CD8-positive, alpha-beta memory T cell (primary cell): ENCODE measurements around the gene CYTH2. TPM values are rescaled to one million over a fixed set of nuclear protein-coding genes. Genes with fewer than 3 reads are reported as not detected.
"Not testable (repeated sequence)": the region's sequence is repeated elsewhere in the genome, so short reads cannot be mapped to it uniquely, and the experiment has no call there.

Source experiments
- CTCF ChIA-PET: fragments of 350-600 bp; sonication (Branson Sonifier 250); formaldehyde crosslinking; loops from one replicate; lab custom pipeline; 2021; ENCODE audit warnings: antibody characterized with exemption; lab: Charles Lee
- POLR2A ChIA-PET: fragments of 350-600 bp; sonication (Branson Sonifier 250); formaldehyde crosslinking; loops from one replicate; lab custom pipeline; 2021; ENCODE audit warnings: antibody characterized with exemption; lab: Charles Lee
- DNase-seq, 5 donors: peaks; one replicate each; pipeline versions ENCODE4 v3.0.0 to v3.0.0-alpha.2; 2020 to 2022; ENCODE audit warnings: mixed read lengths in 1 of 5
- H3K27ac ChIP-seq: one replicate; pipeline ENCODE4 v1.7.0; 2013; ENCODE audit warnings: low read depth, mild to moderate bottlenecking, low read length, moderate library complexity
- H3K27me3 ChIP-seq: 2 replicates; pipeline ENCODE4 v1.7.0; 2013; ENCODE audit warnings: low read length, mild to moderate bottlenecking; ENCODE audit not compliant: insufficient read depth, poor library complexity, severe bottlenecking
- H3K36me3 ChIP-seq: 2 replicates; pipeline ENCODE4 v1.7.0; 2013; ENCODE audit warnings: mild to moderate bottlenecking, low read length, moderate library complexity; ENCODE audit not compliant: insufficient read depth
- H3K4me1 ChIP-seq: 2 replicates; pipeline ENCODE4 v1.7.0; 2013; ENCODE audit warnings: mild to moderate bottlenecking, low read length, moderate library complexity; ENCODE audit not compliant: insufficient read depth
- H3K4me3 ChIP-seq: 2 replicates; pipeline ENCODE4 v1.7.0; 2013; ENCODE audit warnings: mild to moderate bottlenecking, low read length
- H3K9me3 ChIP-seq: 2 replicates; pipeline ENCODE4 v1.7.0; 2013; ENCODE audit warnings: mild to moderate bottlenecking, low read length
- H3K27ac Mint-ChIP-seq, 8 donors: one replicate each; pipeline ENCODE4 v1.8.0; 2020 to 2021; ENCODE audit warnings: mixed read lengths in 8 of 8, mild to moderate bottlenecking in 6 of 8, inconsistent platforms in 3 of 8, moderate library complexity in 3 of 8
- H3K27me3 Mint-ChIP-seq, 2 donors: one replicate each; pipeline ENCODE4 v1.8.0; 2020 to 2021; ENCODE audit warnings: mixed read lengths in 2 of 2, mild to moderate bottlenecking in 1 of 2, moderate library complexity in 1 of 2
- H3K36me3 Mint-ChIP-seq, 3 donors: one replicate each; pipeline ENCODE4 v1.8.0; 2020 to 2021; ENCODE audit warnings: mixed read lengths in 3 of 3, inconsistent platforms in 1 of 3, mild to moderate bottlenecking in 1 of 3
- H3K4me1 Mint-ChIP-seq, 3 donors: one replicate each; pipeline ENCODE4 v1.8.0; 2020 to 2021; ENCODE audit warnings: mixed read lengths in 3 of 3, inconsistent platforms in 1 of 3, mild to moderate bottlenecking in 1 of 3
- H3K4me3 Mint-ChIP-seq, 7 donors: one replicate each; pipeline ENCODE4 v1.8.0; 2020 to 2021; ENCODE audit warnings: mixed read lengths in 7 of 7, mild to moderate bottlenecking in 6 of 7, moderate library complexity in 4 of 7, inconsistent platforms in 2 of 7
- H3K9me3 Mint-ChIP-seq, 5 donors: one replicate each; pipeline ENCODE4 v1.8.0; 2020 to 2022; ENCODE audit warnings: mixed read lengths in 5 of 5, mild to moderate bottlenecking in 3 of 5, moderate library complexity in 2 of 5, inconsistent platforms in 1 of 5
- polyA plus RNA-seq: library from polyadenylated mRNA; unstranded; fragments of 300-500 nt; fragmentation: Illumina TruSeq; gene quantifications from one replicate; pipeline ENCODE4 v1.2.3, GENCODE V29; 2021
- total RNA-seq, 2 experiments: library from RNA; stranded (reverse); gene quantifications; one replicate each; pipeline ENCODE4 v1.2.3, GENCODE V29; 2021

Gene CYTH2
- total and polyA plus RNA-seq, 3 experiments from 2014 or later: 30.7 to 34.8 (median 33.3) TPM

DNA sequence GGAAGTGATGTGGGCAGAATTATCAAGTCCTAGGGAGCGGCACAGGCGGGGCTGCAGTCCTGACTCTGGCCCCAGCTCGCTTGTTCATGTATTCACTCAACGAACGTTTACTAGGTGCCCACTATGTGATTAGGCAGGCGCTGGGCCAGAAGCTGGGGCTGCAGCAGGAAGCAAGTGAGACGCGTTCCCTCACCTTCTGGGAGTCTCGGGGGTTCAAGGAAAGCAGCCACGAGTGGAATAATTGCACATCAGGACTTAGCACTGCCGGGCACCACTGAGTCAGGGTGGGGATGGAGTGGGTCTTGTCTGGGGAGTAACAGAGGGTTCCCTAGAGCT lies 44.9 kb downstream of the CYTH2 start:
- H3K4me3 Mint-ChIP-seq: peak overlapping the region in 1 of 7 donors; percentile 39
- Histone ChIP-seq H3K4me1 (peaks cover 28% of the 10 kb centered on the region), H3K9me3 (no peaks in the 10 kb centered on the region), H3K27me3 (no peaks in the 10 kb centered on the region), H3K4me3 (peak overlapping the region; percentile 89), H3K36me3 (no peaks in the 10 kb centered on the region), H3K27ac (no peak overlapping the region)
- POLR2A ChIA-PET: interaction anchor here (0.6 to 1.2 kb wide), 4 partner anchors 21 to 755 kb away, joined by 3 to 5 read pairs (median 3); partner anchors contain the start of gene RPL18
- H3K36me3 Mint-ChIP-seq: peaks cover 0 to 7% (median 0%) of the 10 kb centered on the region in 3 donors
- H3K9me3 Mint-ChIP-seq: no peaks in the 10 kb centered on the region
- no peaks in the 10 kb centered on the region for H3K27me3 Mint-ChIP-seq
- no peak for DNase-seq
- H3K27ac Mint-ChIP-seq: peak overlapping the region in 3 of 8 donors; percentile 70 to 90 (median 90)
- CTCF ChIA-PET: interaction anchor here (2.0 kb wide), 1 partner anchor 70 kb away, joined by 7 read pairs; no protein-coding TSS in a partner anchor
- H3K4me1 Mint-ChIP-seq: peaks cover 13 to 16% (median 15%) of the 10 kb centered on the region in 3 donors

GRCh38 chr19:48516536-48516935 lies 47.4 kb downstream of the CYTH2 start:
- Histone ChIP-seq H3K36me3 (no peaks in the 10 kb centered on the region), H3K4me1 (peaks cover 19% of the 10 kb centered on the region), H3K4me3 (no peak overlapping the region), H3K27ac (no peak overlapping the region), H3K9me3 (no peaks in the 10 kb centered on the region), H3K27me3 (no peaks in the 10 kb centered on the region)
- POLR2A ChIA-PET: no interaction called here
- H3K27me3 Mint-ChIP-seq: no peaks in the 10 kb centered on the region
- CTCF ChIA-PET: interaction anchor here (1.6 to 2.1 kb wide), 3 partner anchors 10 to 68 kb away, joined by 5 read pairs; no protein-coding TSS in a partner anchor
- H3K27ac Mint-ChIP-seq: peak overlapping the region in 1 of 8 donors; percentile 57
- DNase-seq: no peak
- peaks cover 4 to 7% (median 5%) of the 10 kb centered on the region in 3 donors for H3K4me1 Mint-ChIP-seq
- H3K9me3 Mint-ChIP-seq: no peaks in the 10 kb centered on the region
- H3K36me3 Mint-ChIP-seq: peaks cover 0 to 1% (median 0%) of the 10 kb centered on the region in 3 donors
- peak overlapping the region in 1 of 7 donors; percentile 65 for H3K4me3 Mint-ChIP-seq

DNA sequence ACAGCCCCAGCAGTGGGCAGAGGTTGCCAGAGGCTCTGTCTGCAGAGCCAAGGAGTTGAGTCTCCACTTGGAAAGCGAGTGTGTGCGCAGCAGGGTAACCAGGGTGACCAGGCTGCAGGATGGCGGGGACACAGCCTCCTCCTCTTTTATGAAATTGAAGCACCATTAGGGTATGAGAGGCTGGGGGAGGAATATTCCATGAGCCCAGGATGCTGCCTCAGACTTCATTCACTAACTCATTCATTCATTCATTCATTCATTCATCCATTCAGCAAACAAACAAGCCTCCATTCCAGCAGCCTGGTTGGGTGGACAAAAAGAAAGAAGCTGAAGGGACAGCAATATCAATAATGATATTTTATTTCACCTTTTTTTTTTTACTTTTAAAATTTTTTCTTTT lies 49.0 kb downstream of the CYTH2 start:
- H3K9me3 ChIP-seq: no peaks in the 10 kb centered on the region
- ChIA-PET POLR2A (no interaction called here), CTCF (interaction anchor here (0.9 to 1.9 kb wide), 2 partner anchors 29 to 70 kb away, joined by 3 to 5 read pairs; no protein-coding TSS in a partner anchor)
- H3K36me3 ChIP-seq: no peaks in the 10 kb centered on the region
- H3K27me3 ChIP-seq: no peaks in the 10 kb centered on the region
- no peaks in the 10 kb centered on the region for H3K27me3 Mint-ChIP-seq
- no peaks in the 10 kb centered on the region for H3K9me3 Mint-ChIP-seq
- no peak overlapping the region for H3K27ac ChIP-seq
- DNase-seq: no peak
- H3K4me1 ChIP-seq: peaks cover 5% of the 10 kb centered on the region
- H3K4me3 Mint-ChIP-seq: no peak overlapping the region
- H3K4me3 ChIP-seq: no peak overlapping the region
- H3K27ac Mint-ChIP-seq: no peak overlapping the region
- H3K36me3 Mint-ChIP-seq: peaks cover 0 to 1% (median 0%) of the 10 kb centered on the region in 3 donors
- H3K4me1 Mint-ChIP-seq: peaks cover 4 to 7% (median 5%) of the 10 kb centered on the region in 3 donors

- H3K4me3 ChIP-seq, H3K27ac Mint-ChIP-seq, H3K27me3 ChIP-seq, DNase-seq, H3K9me3 ChIP-seq, H3K9me3 Mint-ChIP-seq, H3K36me3 ChIP-seq, H3K27me3 Mint-ChIP-seq, POLR2A ChIA-PET, H3K36me3 Mint-ChIP-seq, H3K4me1 ChIP-seq, H3K4me1 Mint-ChIP-seq, H3K27ac ChIP-seq, H3K4me3 Mint-ChIP-seq: not testable (repeated sequence)
- CTCF ChIA-PET: interaction anchor here (0.7 kb wide), 1 partner anchor 276 kb away, joined by 3 read pairs; no protein-coding TSS in a partner anchor
Observed at GRCh38 chr19:48519426-48519825, 50.3 kb downstream of the CYTH2 start.

DNA sequence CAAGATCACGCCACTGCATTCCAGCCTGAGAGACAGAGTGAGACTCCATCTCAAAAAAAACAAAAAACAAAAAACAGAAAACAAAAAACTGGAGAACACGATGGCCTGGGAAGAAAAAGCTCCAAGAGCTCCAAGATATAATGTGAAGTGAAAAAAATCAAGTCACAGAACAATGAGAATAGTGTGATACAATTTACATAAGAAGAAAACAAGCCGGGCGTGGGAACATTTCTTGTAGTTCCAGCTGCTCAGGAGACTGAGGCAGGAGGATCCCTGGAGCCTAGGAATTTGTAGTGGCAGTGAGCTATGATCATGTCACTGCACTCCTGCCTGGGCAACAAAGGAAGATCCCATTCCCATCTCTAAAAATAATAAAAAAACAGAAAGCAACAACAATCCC lies 51.0 kb downstream of the CYTH2 start:
- Histone ChIP-seq H3K36me3 (no peaks in the 10 kb centered on the region), H3K27ac (no peak overlapping the region), H3K4me1 (no peaks in the 10 kb centered on the region), H3K9me3 (peaks cover 5% of the 10 kb centered on the region), H3K27me3 (no peaks in the 10 kb centered on the region), H3K4me3 (no peak overlapping the region)
- DNase-seq: no peak
- no peaks in the 10 kb centered on the region for H3K4me1 Mint-ChIP-seq
- peaks cover 4 to 11% (median 9%) of the 10 kb centered on the region in 5 donors for H3K9me3 Mint-ChIP-seq
- CTCF ChIA-PET: no interaction called here
- POLR2A ChIA-PET: no interaction called here
- H3K4me3 Mint-ChIP-seq: no peak overlapping the region
- peaks cover 9 to 11% of the 10 kb centered on the region in 2 donors for H3K27me3 Mint-ChIP-seq
- peaks cover 0 to 4% (median 3%) of the 10 kb centered on the region in 3 donors for H3K36me3 Mint-ChIP-seq
- no peak overlapping the region for H3K27ac Mint-ChIP-seq

GRCh38 chr19:48524221-48524620 lies 55.1 kb downstream of the CYTH2 start:
- H3K4me3 ChIP-seq: no peak overlapping the region
- no peaks in the 10 kb centered on the region for H3K36me3 ChIP-seq
- H3K9me3 ChIP-seq: peaks cover 5% of the 10 kb centered on the region
- Mint-ChIP-seq H3K27ac (no peak overlapping the region), H3K27me3 (peaks cover 9 to 13% of the 10 kb centered on the region in 2 donors), H3K9me3 (peaks cover 17 to 38% (median 33%) of the 10 kb centered on the region in 5 donors), H3K4me1 (no peaks in the 10 kb centered on the region), H3K36me3 (peaks cover 0 to 22% (median 3%) of the 10 kb centered on the region in 3 donors), H3K4me3 (no peak overlapping the region)
- no peak for DNase-seq
- H3K4me1 ChIP-seq: no peaks in the 10 kb centered on the region
- H3K27ac ChIP-seq: no peak overlapping the region
- POLR2A ChIA-PET: no interaction called here
- H3K27me3 ChIP-seq: no peaks in the 10 kb centered on the region
- CTCF ChIA-PET: interaction anchor here (1.6 kb wide), 2 partner anchors 18 to 66 kb away, joined by 3 to 5 read pairs; no protein-coding TSS in a partner anchor

DNA sequence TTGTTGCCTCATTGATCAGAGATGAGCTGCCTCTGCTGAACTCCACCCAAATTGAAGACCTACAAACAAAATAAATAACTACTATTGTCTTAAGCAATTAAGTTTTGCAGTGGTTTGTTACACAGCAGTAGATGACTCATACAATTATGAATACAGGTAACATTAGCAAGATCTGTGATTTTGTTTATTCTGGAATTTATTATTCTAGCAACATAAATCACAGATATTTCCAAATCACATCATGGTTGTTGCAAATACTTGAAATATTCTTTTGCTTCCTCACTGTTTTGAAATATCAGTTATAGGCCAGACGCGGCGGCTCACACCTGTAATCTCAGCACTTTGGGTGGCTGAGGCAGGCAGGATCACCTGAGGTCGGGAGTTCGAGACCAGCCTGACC lies 55.6 kb downstream of the CYTH2 start:
- H3K4me1 ChIP-seq: no peaks in the 10 kb centered on the region
- no peak overlapping the region for H3K27ac ChIP-seq
- Mint-ChIP-seq H3K27ac (no peak overlapping the region), H3K27me3 (peaks cover 9 to 14% of the 10 kb centered on the region in 2 donors), H3K4me1 (no peaks in the 10 kb centered on the region), H3K9me3 (peaks cover 18 to 41% (median 38%) of the 10 kb centered on the region in 5 donors), H3K4me3 (no peak overlapping the region), H3K36me3 (peaks cover 0 to 24% (median 3%) of the 10 kb centered on the region in 3 donors)
- DNase-seq: no peak
- no peak overlapping the region for H3K4me3 ChIP-seq
- no peaks in the 10 kb centered on the region for H3K27me3 ChIP-seq
- CTCF ChIA-PET: interaction anchor here (1.6 kb wide), 2 partner anchors 19 to 65 kb away, joined by 3 to 5 read pairs; no protein-coding TSS in a partner anchor
- POLR2A ChIA-PET: no interaction called here
- no peaks in the 10 kb centered on the region for H3K36me3 ChIP-seq
- H3K9me3 ChIP-seq: peaks cover 5% of the 10 kb centered on the region

- no peak for DNase-seq
- H3K9me3 ChIP-seq: peaks cover 3% of the 10 kb centered on the region
- H3K36me3 ChIP-seq: no peaks in the 10 kb centered on the region
- Mint-ChIP-seq H3K36me3 (peaks cover 0 to 22% (median 1%) of the 10 kb centered on the region in 3 donors), H3K4me1 (no peaks in the 10 kb centered on the region), H3K27me3 (peaks cover 8 to 22% of the 10 kb centered on the region in 2 donors), H3K27ac (no peak overlapping the region), H3K9me3 (peaks cover 17 to 40% (median 36%) of the 10 kb centered on the region in 5 donors), H3K4me3 (no peak overlapping the region)
- H3K4me1 ChIP-seq: no peaks in the 10 kb centered on the region
- H3K4me3 ChIP-seq: no peak overlapping the region
- ChIA-PET POLR2A (interaction anchor here (0.6 kb wide), 1 partner anchor 1347 kb away, joined by 6 read pairs; no protein-coding TSS in a partner anchor), CTCF (no interaction called here)
- H3K27ac ChIP-seq: no peak overlapping the region
- H3K27me3 ChIP-seq: no peaks in the 10 kb centered on the region
Observed at GRCh38 chr19:48529156-48529555, 60.0 kb downstream of the CYTH2 start.
